Measurements from ENCODE around the gene SPAG9. TPM values are rescaled to one million over a fixed set of nuclear protein-coding genes. Genes with fewer than 3 reads are reported as not detected.
"Not testable (repeated sequence)": the region's sequence is repeated elsewhere in the genome, so short reads cannot be mapped to it uniquely, and the experiment has no call there.

Gene SPAG9
- polyA plus RNA-seq, 4 donors = 86.2 to 109 (median 105) TPM

GRCh38 chr17:51097708-51098446, 22.8 kb downstream of the SPAG9 start:
- no peak for DNase-seq (ENCODE audit: low read depth in 4 of 4, low spot score in 3 of 4)

- DNase-seq (ENCODE audit: low read depth in 4 of 4, low spot score in 3 of 4) = no peak
Measured at GRCh38 chr17:51091635-51092034, 29.0 kb downstream of the SPAG9 start.

DNA sequence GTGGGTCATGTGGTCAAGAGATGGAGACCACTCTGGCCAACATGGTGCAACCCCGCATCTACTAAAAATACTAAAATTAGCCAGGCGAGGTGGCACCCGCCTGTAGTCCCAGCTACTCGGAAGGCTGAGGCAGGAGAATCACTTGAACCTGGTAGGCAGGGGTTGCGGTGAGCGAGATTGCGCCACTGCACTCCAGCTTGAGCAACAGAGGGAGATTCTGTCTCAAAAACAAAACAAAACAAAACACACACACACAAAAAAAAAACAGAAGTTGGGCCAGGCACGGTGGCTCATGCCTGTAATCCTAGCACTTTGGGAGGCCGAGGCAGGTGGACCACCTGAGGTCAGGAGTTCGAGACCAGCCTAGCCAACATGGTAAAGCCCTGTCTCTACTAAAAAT, 31.8 kb downstream of the SPAG9 start:
- not testable (repeated sequence) for DNase-seq (ENCODE audit: low read depth in 4 of 4, low spot score in 3 of 4)

GRCh38 chr17:51088287-51088686, 32.4 kb downstream of the SPAG9 start:
- DNase-seq (ENCODE audit: low read depth in 4 of 4, low spot score in 3 of 4) = no peak

GRCh38 chr17:51087072-51087757, 33.5 kb downstream of the SPAG9 start:
- DNase-seq (ENCODE audit: low read depth in 4 of 4, low spot score in 3 of 4) = no peak

DNA sequence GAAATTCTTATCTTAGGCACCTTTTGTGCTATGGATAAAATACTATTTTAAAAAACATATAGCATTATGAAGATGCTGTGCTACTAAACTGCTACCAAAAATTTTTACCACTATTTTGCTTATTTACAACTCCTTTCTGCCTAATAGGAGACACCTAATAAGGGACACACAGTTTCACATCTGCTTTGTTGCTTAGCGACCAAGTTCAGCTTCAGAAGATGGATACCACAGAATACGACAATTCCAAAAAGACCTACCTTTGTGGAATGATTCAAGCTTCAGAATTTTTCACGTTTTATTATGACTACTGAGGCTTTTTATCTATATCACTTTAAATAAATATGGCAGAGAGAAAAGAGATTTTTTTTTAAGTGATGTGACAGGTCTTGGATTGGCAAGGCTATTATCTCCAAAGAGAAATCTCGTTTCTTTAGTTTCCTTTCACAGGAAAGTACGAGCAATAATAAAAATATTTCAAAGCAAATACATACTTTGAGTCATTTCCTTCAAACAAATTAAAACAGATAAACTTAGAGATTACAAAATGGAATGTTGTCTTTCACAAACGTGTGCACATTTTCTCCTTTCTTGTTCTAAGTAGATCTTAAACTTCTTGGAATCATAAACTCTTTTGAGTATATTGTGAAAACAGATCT, 35.4 kb downstream of the SPAG9 start:
- no peak for DNase-seq (ENCODE audit: low read depth in 4 of 4, low spot score in 3 of 4)

- DNase-seq (ENCODE audit: low read depth in 4 of 4, low spot score in 3 of 4) = no peak
Measured at GRCh38 chr17:51083981-51084380, 36.7 kb downstream of the SPAG9 start.

- DNase-seq (ENCODE audit: low read depth in 4 of 4, low spot score in 3 of 4) = not testable (repeated sequence)
Measured at GRCh38 chr17:51083364-51083763, 37.3 kb downstream of the SPAG9 start.

- DNase-seq (ENCODE audit: low read depth in 4 of 4, low spot score in 3 of 4) = no peak
Measured at GRCh38 chr17:51079049-51079448, 41.6 kb downstream of the SPAG9 start.

DNA sequence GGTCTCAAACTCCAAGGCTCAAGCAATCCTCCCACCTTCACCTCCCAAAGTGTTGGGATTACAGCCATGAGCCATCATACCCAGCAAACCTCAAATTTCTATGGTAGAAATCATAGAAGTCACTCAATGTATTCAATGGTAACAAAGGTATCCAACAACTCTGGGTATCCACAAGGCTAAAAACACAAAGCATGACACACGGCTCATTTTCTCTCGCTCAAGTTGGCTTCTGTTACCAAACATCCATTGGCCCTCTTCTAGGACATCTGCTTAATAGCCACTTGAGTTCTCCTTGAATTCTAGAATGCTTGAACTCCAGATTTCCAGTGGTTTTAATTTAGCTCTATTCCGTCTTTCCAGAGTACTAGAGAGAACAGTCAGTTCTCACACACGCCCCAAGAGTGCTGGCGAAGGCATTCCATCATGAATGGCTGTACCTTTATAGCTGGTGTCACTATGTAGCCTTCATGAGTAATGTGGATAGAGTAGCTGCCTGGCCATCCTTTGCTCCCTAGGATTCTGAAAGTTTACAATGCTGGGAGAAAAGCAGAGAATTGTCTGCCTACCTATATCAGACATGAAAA, 42.6 kb downstream of the SPAG9 start:
- DNase-seq (ENCODE audit: low read depth in 4 of 4, low spot score in 3 of 4) = no peak

DNA sequence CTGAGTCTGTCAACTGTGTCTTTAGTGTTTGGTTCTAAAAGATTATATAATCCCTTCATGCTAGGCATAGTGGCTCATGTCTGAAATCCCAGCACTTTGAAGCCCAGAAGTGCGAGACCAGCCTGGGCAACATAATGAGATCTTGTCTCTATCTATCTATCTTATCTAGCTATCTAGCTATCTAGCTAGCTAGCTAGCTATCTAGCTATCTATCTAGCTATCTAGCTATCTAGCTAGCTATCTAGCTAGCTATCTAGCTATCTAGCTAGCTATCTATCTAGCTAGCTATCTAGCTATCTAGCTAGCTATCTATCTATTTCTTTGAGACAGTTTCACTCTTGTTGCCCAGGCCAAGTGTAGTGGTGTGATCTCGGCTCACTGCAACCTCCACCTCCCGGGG, 43.8 kb downstream of the SPAG9 start:
- no peak for DNase-seq (ENCODE audit: low read depth in 4 of 4, low spot score in 3 of 4)

DNA sequence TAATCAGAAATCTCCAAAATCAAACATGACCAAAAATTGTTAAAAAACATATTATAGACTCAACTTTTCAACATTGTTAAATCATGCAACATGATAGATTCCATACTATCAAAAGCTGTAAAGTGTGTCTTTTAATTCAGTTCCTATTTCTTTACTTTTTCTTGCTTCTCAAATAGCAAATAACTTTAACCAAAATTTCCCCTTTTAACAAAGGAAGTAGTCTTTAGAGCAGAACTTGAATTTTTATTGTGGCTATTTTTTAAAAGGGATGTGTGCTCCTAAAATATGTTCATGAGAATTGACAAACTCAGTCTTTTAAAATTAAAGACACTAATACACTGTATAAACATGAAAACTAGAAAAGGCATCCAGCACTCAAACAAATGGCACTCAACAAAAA, 49.1 kb downstream of the SPAG9 start:
- DNase-seq (ENCODE audit: low read depth in 4 of 4, low spot score in 3 of 4) = no peak

DNA sequence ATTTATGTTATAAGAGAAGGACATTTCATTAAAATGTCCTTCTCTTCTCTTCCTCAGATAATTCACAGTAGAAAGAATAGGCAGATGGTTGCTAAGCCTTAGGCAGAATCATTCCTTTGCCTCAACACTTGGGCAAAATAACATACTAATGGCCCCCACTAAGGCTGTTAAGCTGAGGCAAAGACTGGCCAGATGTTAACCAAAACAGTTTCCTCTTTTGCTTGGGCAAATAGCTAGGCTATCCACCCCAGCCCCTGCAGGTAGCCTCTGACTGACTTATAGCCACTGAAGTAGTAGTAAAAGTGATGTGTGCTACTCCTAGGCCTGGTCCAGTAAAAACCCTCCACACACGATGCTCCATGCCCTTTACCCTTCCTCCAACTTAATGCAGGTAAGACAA, 55.2 kb downstream of the SPAG9 start:
- no peak for DNase-seq (ENCODE audit: low read depth in 4 of 4, low spot score in 3 of 4)

GRCh38 chr17:51064061-51064735, 56.5 kb downstream of the SPAG9 start:
- DNase-seq (ENCODE audit: low read depth in 4 of 4, low spot score in 3 of 4) = no peak

DNA sequence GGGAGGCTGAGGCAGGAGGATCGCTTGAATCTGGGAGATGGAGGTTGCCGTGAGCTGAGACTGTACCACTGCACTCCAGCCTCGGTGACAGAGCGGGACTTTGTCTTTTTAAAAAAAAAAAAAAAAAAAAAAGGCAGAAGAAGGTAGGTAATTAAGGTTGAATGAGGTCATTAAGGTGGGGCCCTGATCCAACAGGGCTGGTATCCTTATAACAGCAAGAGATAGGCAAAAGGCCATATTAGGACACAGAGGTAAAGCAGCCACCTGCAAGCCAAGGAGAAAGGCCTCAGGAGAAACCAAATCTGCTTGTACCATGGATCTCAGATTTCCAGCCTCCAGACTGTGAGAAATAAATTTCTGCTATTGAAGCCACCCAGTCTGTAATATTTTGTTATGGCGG, 60.3 kb downstream of the SPAG9 start:
- DNase-seq (ENCODE audit: low read depth in 4 of 4, low spot score in 3 of 4) = no peak

- DNase-seq (ENCODE audit: low read depth in 4 of 4, low spot score in 3 of 4) = no peak
Measured at GRCh38 chr17:51059781-51060180, 60.9 kb downstream of the SPAG9 start.

- no peak for DNase-seq (ENCODE audit: low read depth in 4 of 4, low spot score in 3 of 4)
Measured at GRCh38 chr17:51057534-51057933, 63.1 kb downstream of the SPAG9 start.

GRCh38 chr17:51056813-51057510, 63.7 kb downstream of the SPAG9 start:
- DNase-seq (ENCODE audit: low read depth in 4 of 4, low spot score in 3 of 4) = peak in 2 of 4 donors; percentile 15 to 41

GRCh38 chr17:51054748-51055147, 65.9 kb downstream of the SPAG9 start:
- no peak for DNase-seq (ENCODE audit: low read depth in 4 of 4, low spot score in 3 of 4)

GRCh38 chr17:51052235-51052634, 68.4 kb downstream of the SPAG9 start:
- no peak for DNase-seq (ENCODE audit: low read depth in 4 of 4, low spot score in 3 of 4)

Data from right renal pelvis (tissue), 4 donors.